ENCODE results near the gene IL20RB. TPM values are rescaled to one million over a fixed set of nuclear protein-coding genes. Genes with fewer than 3 reads are reported as not detected.
A peak's percentile ranks its signal among the peaks of the same experiment; 100 is the strongest.
"Not testable (repeated sequence)": the region's sequence is repeated elsewhere in the genome, so short reads cannot be mapped to it uniquely, and the experiment has no call there.

IL20RB gene
- polyA plus RNA-seq, 1 donor (not counting 4 experiments of a cell fraction or from before 2014, with no cell fraction given), result 239 TPM

DNA sequence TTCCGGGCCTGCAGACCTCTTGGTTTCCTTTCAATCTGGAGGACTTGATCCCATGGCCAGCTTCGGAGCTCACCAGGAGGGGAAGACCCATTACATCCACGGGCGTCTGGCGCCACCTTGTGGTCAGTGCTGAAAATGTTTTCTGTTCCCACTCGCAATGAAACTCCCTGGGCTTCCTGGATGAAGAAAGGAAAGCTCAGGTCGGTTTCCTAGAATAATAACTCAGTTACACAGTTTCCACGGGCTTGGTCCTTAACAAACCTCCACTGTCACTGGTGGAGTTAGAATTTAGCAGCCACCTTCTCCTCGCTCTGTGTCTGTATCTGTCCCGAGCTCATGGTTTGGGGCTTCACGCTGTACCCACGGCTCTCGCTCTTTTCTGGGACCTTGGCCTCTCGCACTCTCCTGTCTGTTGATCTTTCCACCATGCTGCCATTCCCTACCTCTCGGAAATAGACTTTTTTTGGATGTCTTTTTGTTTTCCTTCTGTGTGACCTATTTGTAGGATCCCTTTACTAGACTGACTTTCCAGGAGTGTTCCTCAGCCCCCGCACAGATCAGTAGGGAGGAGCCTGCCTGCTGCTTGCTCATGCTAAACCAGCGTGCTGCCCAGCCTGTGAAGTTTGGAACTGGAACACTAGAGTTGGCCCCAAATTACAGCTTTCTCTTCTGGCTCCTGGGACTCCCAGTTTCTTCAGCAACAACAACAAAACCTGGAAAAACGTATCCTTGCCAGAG, 56.3 kb downstream of the IL20RB start:
- FAIRE-seq (peak; percentile 80), DNase-seq (ENCODE audit: low read depth, low spot score) (peak; percentile 45)
- peaks cover 14 to 25% of the 10 kb centered on the region in 2 experiments for H3K36me3 ChIP-seq (ENCODE audit: control insufficient read depth in 2 of 2, extremely low read depth in 1 of 2, insufficient read depth in 2 of 2, low read length in 2 of 2)
- no peaks in the 10 kb centered on the region for H3K27me3 ChIP-seq (ENCODE audit: control insufficient read depth, extremely low read depth, insufficient read depth, low read length)
- H3K27ac ChIP-seq (ENCODE audit: control insufficient read depth, insufficient read depth, low read length), result peak overlapping the region; percentile 55
- H3K4me2 ChIP-seq (ENCODE audit: control insufficient read depth, extremely low read depth, insufficient read depth, low read depth, low read length), result peak overlapping the region; percentile 97
- no peaks in the 10 kb centered on the region for H3K79me2 ChIP-seq (ENCODE audit: control insufficient read depth, insufficient read depth, low read length)
- TF ChIP-seq EZH2 (IDR thresholded peaks at IDR 0.05; ENCODE audit: low read length), result no peak
- TF ChIP-seq, protein P1, sequence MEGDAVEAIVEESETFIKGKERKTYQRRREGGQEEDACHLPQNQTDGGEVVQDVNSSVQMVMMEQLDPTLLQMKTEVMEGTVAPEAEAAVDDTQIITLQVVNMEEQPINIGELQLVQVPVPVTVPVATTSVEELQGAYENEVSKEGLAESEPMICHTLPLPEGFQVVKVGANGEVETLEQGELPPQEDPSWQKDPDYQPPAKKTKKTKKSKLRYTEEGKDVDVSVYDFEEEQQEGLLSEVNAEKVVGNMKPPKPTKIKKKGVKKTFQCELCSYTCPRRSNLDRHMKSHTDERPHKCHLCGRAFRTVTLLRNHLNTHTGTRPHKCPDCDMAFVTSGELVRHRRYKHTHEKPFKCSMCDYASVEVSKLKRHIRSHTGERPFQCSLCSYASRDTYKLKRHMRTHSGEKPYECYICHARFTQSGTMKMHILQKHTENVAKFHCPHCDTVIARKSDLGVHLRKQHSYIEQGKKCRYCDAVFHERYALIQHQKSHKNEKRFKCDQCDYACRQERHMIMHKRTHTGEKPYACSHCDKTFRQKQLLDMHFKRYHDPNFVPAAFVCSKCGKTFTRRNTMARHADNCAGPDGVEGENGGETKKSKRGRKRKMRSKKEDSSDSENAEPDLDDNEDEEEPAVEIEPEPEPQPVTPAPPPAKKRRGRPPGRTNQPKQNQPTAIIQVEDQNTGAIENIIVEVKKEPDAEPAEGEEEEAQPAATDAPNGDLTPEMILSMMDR (optimal IDR thresholded peaks at IDR 0.05 in 1 of 3, IDR thresholded peaks at IDR 0.05 in 1 of 3, conservative IDR thresholded peaks at IDR 0.05 in 1 of 3; ENCODE audit: extremely low read depth in 1 of 3, insufficient read depth in 2 of 3, low read length in 3 of 3), result peak; percentile 84 to 90 (median 90)
- H3K4me3 ChIP-seq (ENCODE audit: control insufficient read depth in 2 of 3, extremely low read depth in 1 of 3, insufficient read depth in 2 of 3, low read depth in 1 of 3, low read length in 3 of 3), result peak overlapping the region in 2 of 3 experiments; percentile 58 to 73
- peak overlapping the region; percentile 76 for H3K9ac ChIP-seq (ENCODE audit: control insufficient read depth, extremely low read depth, insufficient read depth, low read length)
- H3K9me3 ChIP-seq (ENCODE audit: control insufficient read depth, low read depth, low read length), result no peaks in the 10 kb centered on the region
- peak overlapping the region; percentile 92 for H2AFZ ChIP-seq (ENCODE audit: control insufficient read depth, low read length)
- no peaks in the 10 kb centered on the region for H4K20me1 ChIP-seq (ENCODE audit: control insufficient read depth, extremely low read depth, insufficient read depth, low read length)
- H3K4me1 ChIP-seq (ENCODE audit: control insufficient read depth, extremely low read depth, insufficient read depth, low read length), result peaks cover 24% of the 10 kb centered on the region
- dilution Hi-C loops (cut with MboI; ENCODE audit: extremely low pct_ligation_motif_present, low sequenced_read_pairs), result no loop called here
- H3K9me1 ChIP-seq (ENCODE audit: control insufficient read depth, extremely low read depth, insufficient read depth, low read length), result peaks cover 3% of the 10 kb centered on the region

DNA sequence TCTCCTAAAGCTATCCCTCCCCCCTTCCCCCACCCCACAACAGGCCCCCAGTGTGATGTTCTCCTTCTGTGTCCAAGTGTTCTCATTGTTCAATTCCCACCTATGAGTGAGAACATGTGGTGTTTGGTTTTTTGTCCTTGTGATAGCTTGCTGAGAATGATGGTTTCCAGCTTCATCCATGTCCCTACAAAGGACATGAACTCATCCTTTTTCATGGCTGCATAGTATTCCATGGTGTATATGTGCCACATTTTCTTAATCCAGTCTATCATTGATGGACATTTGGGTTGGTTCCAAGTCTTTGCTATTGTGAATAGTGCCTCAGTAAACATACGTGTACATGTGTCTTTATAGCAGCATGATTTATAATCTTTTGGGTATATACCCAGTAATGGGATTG, 59.5 kb downstream of the IL20RB start:
- Histone ChIP-seq H3K4me1 (ENCODE audit: control insufficient read depth, extremely low read depth, insufficient read depth, low read length) (peaks cover 13% of the 10 kb centered on the region), H3K36me3 (ENCODE audit: control insufficient read depth in 2 of 2, extremely low read depth in 1 of 2, insufficient read depth in 2 of 2, low read length in 2 of 2) (peaks cover 11% of the 10 kb centered on the region in 2 experiments)
- H3K79me2 ChIP-seq (ENCODE audit: control insufficient read depth, insufficient read depth, low read length); H3K9me3 ChIP-seq (ENCODE audit: control insufficient read depth, low read depth, low read length); H4K20me1 ChIP-seq (ENCODE audit: control insufficient read depth, extremely low read depth, insufficient read depth, low read length); dilution Hi-C loops (cut with MboI; ENCODE audit: extremely low pct_ligation_motif_present, low sequenced_read_pairs); H3K4me3 ChIP-seq (ENCODE audit: control insufficient read depth in 2 of 3, extremely low read depth in 1 of 3, insufficient read depth in 2 of 3, low read depth in 1 of 3, low read length in 3 of 3); DNase-seq (ENCODE audit: low read depth, low spot score); H3K9ac ChIP-seq (ENCODE audit: control insufficient read depth, extremely low read depth, insufficient read depth, low read length); H3K27me3 ChIP-seq (ENCODE audit: control insufficient read depth, extremely low read depth, insufficient read depth, low read length); H3K9me1 ChIP-seq (ENCODE audit: control insufficient read depth, extremely low read depth, insufficient read depth, low read length); H3K4me2 ChIP-seq (ENCODE audit: control insufficient read depth, extremely low read depth, insufficient read depth, low read depth, low read length); H2AFZ ChIP-seq (ENCODE audit: control insufficient read depth, low read length); H3K27ac ChIP-seq (ENCODE audit: control insufficient read depth, insufficient read depth, low read length); FAIRE-seq: not testable (repeated sequence)

Data from keratinocyte (primary cell).